Measurements from ENCODE around the gene EBLN1. TPM values are rescaled to one million over a fixed set of nuclear protein-coding genes. Genes with fewer than 3 reads are reported as not detected.

The EBLN1 gene
- total RNA-seq: not detected in 2 replicates
- not detected for polyA plus RNA-seq (2012)

DNA sequence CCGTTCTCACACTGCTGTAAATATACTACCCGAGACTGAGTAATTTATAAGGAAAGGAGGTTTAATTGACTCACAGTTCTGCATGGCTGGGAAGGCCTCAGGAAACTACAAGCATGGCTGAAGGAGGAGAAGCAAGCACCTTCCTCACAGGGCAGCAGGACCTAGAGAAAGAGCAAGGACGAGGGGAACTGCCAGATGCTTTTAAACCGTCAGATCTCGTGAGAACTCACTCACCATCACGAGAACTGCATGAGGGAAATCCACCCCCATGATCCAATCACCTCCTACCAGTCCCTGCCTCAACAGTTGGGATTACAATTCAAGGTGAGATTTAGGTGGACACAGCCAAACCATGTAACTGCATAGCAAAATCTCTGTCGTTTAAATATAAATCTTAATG lies at the start of gene EBLN1:
EBLN1 (minus strand) TSS at position 174 of the 400 bp plus-strand sequence. CDS start 8,032 bp downstream, outside the sequence.
- DNase-seq (ENCODE audit: low read depth): no peak

DNA sequence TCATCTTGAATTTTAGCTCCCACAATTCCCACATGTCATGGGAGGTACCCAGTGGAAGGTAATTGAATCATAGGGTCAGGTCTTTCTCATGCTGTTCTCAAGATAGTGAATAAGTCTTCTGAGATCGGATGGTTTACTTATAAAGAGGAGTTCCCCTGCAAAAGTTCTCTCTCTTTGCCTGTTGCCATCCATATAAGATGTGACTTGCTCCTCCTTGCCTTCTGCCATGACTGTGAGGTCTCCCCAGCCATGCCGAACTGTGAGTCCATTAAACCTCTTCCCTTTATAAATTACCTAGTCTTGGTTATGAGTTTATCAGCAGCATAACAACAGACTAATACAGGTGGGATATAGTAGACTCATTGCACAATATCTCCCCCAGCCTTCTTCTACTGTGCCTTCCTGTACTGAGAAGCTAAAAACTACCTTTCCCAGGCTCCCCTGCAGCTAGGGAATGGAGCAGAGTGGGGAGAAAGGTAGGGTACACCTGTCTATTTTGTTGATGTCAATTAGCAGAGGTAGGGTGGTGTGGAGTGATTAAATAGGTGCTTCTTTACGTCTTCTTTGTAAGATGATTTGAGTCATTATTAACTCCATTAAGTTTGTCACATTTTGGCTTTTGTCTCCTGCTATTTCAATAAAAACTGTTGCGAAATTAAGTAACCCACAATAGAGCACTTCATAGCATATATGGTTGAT lies 48.2 kb upstream of the EBLN1 start:
- no peak for DNase-seq (ENCODE audit: low read depth)

- DNase-seq (ENCODE audit: low read depth): no peak
Measured at GRCh38 chr10:22263106-22263505, 45.3 kb upstream of the EBLN1 start.

DNA sequence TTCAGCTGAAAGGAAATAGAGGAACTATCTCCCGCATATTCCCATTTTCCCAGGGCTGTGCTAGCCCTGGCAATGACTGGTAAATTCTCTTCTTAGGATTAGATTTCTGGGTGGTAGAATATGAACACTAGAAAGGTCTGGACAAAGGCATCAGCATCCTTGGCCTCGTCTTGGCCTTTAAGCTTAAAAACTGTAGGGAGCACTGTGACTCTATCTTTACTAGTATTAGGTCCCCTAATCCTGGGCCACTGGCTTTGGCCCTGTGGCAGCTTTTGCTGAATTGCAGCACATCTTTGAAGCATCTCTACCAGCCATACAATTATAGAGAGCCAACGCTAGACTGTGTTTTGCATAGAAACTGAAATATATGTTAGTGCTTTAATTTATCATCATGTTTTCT lies 41.5 kb upstream of the EBLN1 start:
- DNase-seq (ENCODE audit: low read depth): peak; percentile 9

- peak; percentile 61 for DNase-seq (ENCODE audit: low read depth)
Measured at GRCh38 chr10:22258471-22258870, 40.7 kb upstream of the EBLN1 start.

- DNase-seq (ENCODE audit: low read depth): no peak
Measured at GRCh38 chr10:22253580-22253882, 35.7 kb upstream of the EBLN1 start.

- DNase-seq (ENCODE audit: low read depth): no peak
Measured at GRCh38 chr10:22252801-22253579, 35.2 kb upstream of the EBLN1 start.

- DNase-seq (ENCODE audit: low read depth): peak; percentile 48
Measured at GRCh38 chr10:22252224-22252800, 34.5 kb upstream of the EBLN1 start.

DNA sequence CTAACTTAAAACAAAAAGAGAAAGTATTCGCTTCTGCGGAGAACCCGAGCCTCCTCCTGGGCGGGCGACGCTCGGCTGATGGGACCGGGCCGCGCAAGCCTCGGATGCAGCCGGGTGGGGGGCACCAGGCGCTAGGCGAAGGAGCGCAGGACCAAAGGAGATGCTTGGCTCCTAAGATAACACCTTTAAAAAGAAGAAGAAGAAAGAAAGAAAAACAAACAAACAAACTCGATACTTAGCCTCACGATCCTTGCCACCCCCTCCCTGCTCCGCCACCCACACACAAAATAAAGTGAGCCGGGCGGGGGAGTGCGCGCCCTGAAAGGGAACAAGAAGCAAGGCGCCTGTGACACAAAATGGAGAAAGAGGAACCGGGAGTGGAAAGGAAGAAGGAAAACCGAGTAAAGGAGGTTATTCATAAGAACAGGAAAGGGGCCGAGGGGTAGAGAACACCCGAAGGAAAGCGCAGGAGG lies 34.0 kb upstream of the EBLN1 start:
- DNase-seq (ENCODE audit: low read depth): peak; percentile 70

- peak; percentile 24 for DNase-seq (ENCODE audit: low read depth)
Measured at GRCh38 chr10:22250897-22251660, 33.3 kb upstream of the EBLN1 start.

DNA sequence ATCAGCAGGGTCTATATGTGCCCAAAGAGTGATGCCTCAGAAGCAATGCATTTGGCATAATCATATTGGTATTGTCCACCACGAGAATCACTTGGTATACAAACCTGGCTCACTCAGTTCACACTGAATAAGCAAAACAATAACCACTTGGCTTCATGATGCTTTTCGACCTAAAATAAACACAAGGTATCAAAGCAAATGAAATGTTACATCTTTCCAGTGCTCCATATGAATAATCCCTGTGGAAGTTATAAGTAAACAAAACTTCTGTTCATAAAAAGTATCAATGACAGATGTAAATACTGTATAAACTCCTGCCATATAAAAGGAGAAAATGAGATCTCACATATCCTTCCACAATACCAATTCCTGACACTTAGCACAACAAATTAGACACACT lies 29.8 kb upstream of the EBLN1 start:
- DNase-seq (ENCODE audit: low read depth): no peak

DNA sequence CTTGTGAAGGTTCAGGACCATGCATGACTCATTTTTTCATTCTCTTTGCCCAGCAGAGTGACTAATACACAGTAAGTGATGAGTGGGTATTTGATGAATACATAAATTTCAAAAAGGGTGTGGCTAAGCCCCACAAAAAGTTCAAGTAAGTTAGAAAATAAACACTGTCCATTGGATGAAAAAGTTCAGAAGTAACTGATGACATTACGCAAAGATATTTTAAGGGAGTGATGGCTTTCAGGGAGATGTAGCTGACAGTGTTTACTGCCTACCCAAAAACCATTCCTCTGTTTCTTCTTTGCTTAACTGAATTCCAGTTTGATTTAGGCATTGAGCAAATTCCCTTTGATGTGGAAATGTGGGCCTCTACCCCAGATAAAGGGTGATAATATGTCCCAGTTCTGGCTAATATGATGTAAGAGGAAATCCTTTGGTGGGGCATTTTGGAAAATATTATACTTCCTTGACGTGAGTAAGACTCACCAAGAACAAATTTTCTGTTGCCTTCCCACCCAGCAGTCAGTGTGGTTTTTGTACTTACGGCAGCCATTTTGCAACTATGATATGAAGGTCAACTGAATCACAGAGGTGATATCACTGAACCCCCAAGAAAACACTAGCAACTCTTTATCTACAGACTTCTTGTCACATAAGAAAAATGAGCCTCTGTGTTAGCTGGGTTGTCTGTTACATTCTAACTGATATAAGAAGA lies 29.0 kb upstream of the EBLN1 start:
- DNase-seq (ENCODE audit: low read depth): peak; percentile 28

DNA sequence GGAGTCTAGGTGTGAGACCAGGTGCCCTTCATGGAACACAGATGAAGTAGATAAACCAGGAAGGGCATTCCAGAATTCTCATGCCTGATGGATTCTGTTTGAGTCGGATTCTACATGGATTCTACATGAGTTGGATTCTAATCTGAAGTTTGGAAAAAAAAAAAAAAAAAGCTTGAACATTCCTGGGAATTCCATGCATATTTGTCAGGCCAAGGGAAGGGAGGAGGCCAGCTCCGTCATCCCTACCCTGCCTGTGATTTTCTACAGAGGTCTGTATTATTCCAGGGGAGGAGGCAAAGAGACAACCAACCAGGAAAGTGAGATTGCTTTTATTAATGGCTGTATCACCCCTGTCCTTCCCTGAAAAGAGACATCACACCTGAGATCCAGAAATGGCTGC lies 27.8 kb upstream of the EBLN1 start:
- DNase-seq (ENCODE audit: low read depth): no peak

DNA sequence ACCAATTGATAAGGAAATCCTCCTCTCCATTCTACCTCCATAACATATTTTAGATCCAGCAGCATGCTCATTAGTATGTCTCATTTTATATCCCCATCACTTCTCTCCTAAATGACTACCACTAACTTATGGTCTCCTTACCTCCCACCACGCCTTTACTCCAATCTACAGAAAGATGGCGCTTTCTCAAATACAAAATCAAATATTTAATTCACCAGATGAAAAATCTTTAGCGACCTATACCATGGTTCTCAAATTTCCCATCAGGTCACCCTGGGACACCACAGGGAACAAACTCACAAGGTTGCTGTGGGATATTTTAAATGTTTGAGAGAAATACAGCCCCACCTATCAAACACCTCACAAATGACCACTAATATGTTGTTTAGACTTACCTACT lies 27.0 kb upstream of the EBLN1 start:
- DNase-seq (ENCODE audit: low read depth): no peak

DNA sequence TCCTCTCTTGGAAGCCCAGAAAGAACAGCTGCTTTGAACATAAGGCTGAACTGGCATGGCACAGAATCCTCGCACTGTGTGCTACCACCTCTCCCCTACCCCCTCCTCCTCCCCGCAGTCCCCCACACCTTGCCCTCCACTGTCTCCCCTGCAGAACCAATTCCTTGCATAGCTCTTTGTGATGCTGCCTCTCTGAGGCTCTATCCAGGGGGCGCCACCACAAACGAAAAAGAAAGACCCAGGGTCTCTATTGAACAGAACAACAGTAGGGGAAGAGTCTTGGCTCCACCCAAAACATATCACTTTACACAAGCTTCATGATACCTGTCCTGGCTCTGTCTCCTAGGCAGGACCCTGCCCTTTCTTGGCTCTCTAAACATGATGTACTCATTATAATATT lies 26.2 kb upstream of the EBLN1 start:
- DNase-seq (ENCODE audit: low read depth): no peak

- DNase-seq (ENCODE audit: low read depth): no peak
Measured at GRCh38 chr10:22243321-22243720, 25.5 kb upstream of the EBLN1 start.

GRCh38 chr10:22231260-22231659 lies 13.4 kb upstream of the EBLN1 start:
- no peak for DNase-seq (ENCODE audit: low read depth)

- peak; percentile 45 for DNase-seq (ENCODE audit: low read depth)
Measured at GRCh38 chr10:22230158-22230833, 12.5 kb upstream of the EBLN1 start.

DNA sequence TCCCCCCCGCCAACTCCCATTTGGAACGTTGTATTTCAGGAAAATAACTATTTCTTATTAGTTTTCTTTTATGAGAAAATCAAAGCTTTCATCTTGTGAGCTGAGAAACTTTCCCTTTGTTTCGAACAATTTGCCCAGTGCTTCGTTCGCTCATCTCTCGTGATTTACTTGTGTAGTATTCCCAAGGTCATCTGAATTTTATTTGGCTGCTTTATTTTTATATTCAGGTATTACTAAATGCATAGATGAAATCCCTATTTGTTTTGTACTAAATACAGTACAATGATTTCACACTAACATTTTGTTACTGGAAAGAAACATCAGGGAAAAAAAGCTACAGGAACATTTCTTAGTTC lies 12.0 kb upstream of the EBLN1 start:
- DNase-seq (ENCODE audit: low read depth): no peak
